Gastrocnemius medialis (tissue), 4 donors: ENCODE results near the gene TMEM238. TPM values are rescaled to one million over a fixed set of nuclear protein-coding genes. Genes with fewer than 3 reads are reported as not detected.
A peak's percentile ranks its signal among the peaks of the same experiment; 100 is the strongest.
"Not testable (repeated sequence)": the region's sequence is repeated elsewhere in the genome, so short reads cannot be mapped to it uniquely, and the experiment has no call there.

Experiments used
- ATAC-seq, 2 donors: fragments of 150-250 bp; one replicate each; pipeline ENCODE4 v1.9.1; 2016
- DNase-seq, 2 donors: peaks; one replicate each; pipeline ENCODE4 v3.0.0-alpha.2; 2019
- H3K27ac ChIP-seq, 4 donors: fragments of 200-600 bp; sonication (generic); 1 replicate in 1 of 4; 2 replicates in 3 of 4; pipeline ENCODE4 v1.5.1; 2016 to 2018; ENCODE audit warnings: mild to moderate bottlenecking in 2 of 4, moderate library complexity in 1 of 4
- H3K27me3 ChIP-seq, 3 donors: fragments of 200-600 bp; sonication (generic) in 2 of 3; 1 replicate in 1 of 3; 2 replicates in 2 of 3; pipeline versions ENCODE4 v1.5.1 to v1.6.0; 2016 to 2019; ENCODE audit warnings: mild to moderate bottlenecking in 1 of 3, moderate library complexity in 1 of 3
- H3K36me3 ChIP-seq, 2 donors: fragments of 200-600 bp; sonication (generic) in 1 of 2; one replicate each; pipeline ENCODE4 v1.5.1; 2017 to 2018
- H3K4me1 ChIP-seq, 2 donors: fragments of 200-600 bp; sonication (generic) in 1 of 2; one replicate each; pipeline ENCODE4 v1.5.1; 2016 to 2017; ENCODE audit warnings: mild to moderate bottlenecking in 2 of 2
- H3K4me3 ChIP-seq, 4 donors: fragments of 200-600 bp; sonication (generic) in 3 of 4; 1 replicate in 1 of 4; 2 replicates in 3 of 4; pipeline ENCODE4 v1.5.1; 2016 to 2019; ENCODE audit warnings: mild to moderate bottlenecking in 2 of 4
- H3K9me3 ChIP-seq, 3 donors: fragments of 200-600 bp; sonication (generic) in 2 of 3; 1 replicate in 1 of 3; 2 replicates in 2 of 3; pipeline ENCODE4 v1.5.1; 2016 to 2019
- CTCF ChIP-seq, 5 experiments: fragments of 450-650 bp in 3 of 5; fragments of 200-600 bp in 2 of 5; sonication (generic) in 2 of 5; IDR thresholded peaks in 4 of 5; conservative IDR thresholded peaks in 1 of 5; 1 replicate in 4 of 5; 2 replicates in 1 of 5; pipeline ENCODE4 v1.5.1; 2016 to 2019; ENCODE audit warnings: antibody characterized with exemption in 5 of 5, mild to moderate bottlenecking in 3 of 5, moderate library complexity in 3 of 5
- POLR2A ChIP-seq, 2 donors: fragments of 450-650 bp; IDR thresholded peaks; one replicate each; pipeline ENCODE4 v1.6.1; 2017; ENCODE audit warnings: antibody characterized with exemption in 2 of 2, mild to moderate bottlenecking in 2 of 2, moderate library complexity in 2 of 2
- in situ Hi-C, 4 donors: fragments of 200-750 bp; cut with MboI; loops; one replicate each; pipeline versions ENCODE4 v1.15.0 to v1.8.0; 2017; ENCODE audit warnings: low sequenced_read_pairs in 4 of 4
- intact Hi-C: fragments of 100-400 bp; cut with DNase I; formaldehyde crosslinking; loops from one replicate; pipeline ENCODE4 v1.15.1; 2023; ENCODE audit warnings: low total_unique reads
- total RNA-seq, 4 donors: library from RNA; depleted of rRNA; stranded (reverse); fragments of >200 nt; gene quantifications; one replicate each; pipeline versions ENCODE4 v1.1.0 to v1.2.3, GENCODE V29; 2016

Gene TMEM238
- total RNA-seq, 4 donors from 2014 or later = 1.3 to 4.7 (median 2.1) TPM

GRCh38 chr19:55419103-55419502, 35.0 kb upstream of the TMEM238 start:
- peaks cover 5 to 15% (median 5%) of the 10 kb centered on the region in 3 donors for H3K27me3 ChIP-seq
- TF ChIP-seq CTCF (IDR thresholded peaks at IDR 0.05 in 4 of 5, conservative IDR thresholded peaks at IDR 0.05 in 1 of 5) = no peak
- TF ChIP-seq POLR2A (IDR thresholded peaks at IDR 0.05) = no peak
- in situ Hi-C loops = loop anchor here in 1 of 4 donors (25.0 kb wide), 2 partner anchors 132 to 282 kb away; partner anchors contain the start of genes BRSK1, HSPBP1 and TNNT1

GRCh38 chr19:55418185-55418584, 34.1 kb upstream of the TMEM238 start:
- no peaks in the 10 kb centered on the region for H3K4me1 ChIP-seq
- in situ Hi-C loops = loop anchor here in 1 of 4 donors (25.0 kb wide), 2 partner anchors 131 to 281 kb away; partner anchors contain the start of genes BRSK1, HSPBP1 and TNNT1
- intact Hi-C loops = no loop called here
- H3K9me3 ChIP-seq = no peaks in the 10 kb centered on the region
- H3K4me3 ChIP-seq = no peak overlapping the region
- H3K27ac ChIP-seq = no peak overlapping the region
- peaks cover 5 to 15% (median 5%) of the 10 kb centered on the region in 3 donors for H3K27me3 ChIP-seq
- no peaks in the 10 kb centered on the region for H3K36me3 ChIP-seq
- DNase-seq = no peak
- TF ChIP-seq CTCF (IDR thresholded peaks at IDR 0.05 in 4 of 5, conservative IDR thresholded peaks at IDR 0.05 in 1 of 5) = peak in 3 of 5 experiments; percentile 40 to 46 (median 46)
- no peak for TF ChIP-seq POLR2A (IDR thresholded peaks at IDR 0.05)
- ATAC-seq = no peak

More at GRCh38 chr19:55419103-55419502, 35.0 kb upstream of the TMEM238 start:
- Histone ChIP-seq H3K27ac (no peak overlapping the region), H3K4me3 (no peak overlapping the region), H3K36me3 (no peaks in the 10 kb centered on the region), H3K4me1 (no peaks in the 10 kb centered on the region), H3K9me3 (no peaks in the 10 kb centered on the region)
- intact Hi-C loops = no loop called here
- DNase-seq (no peak), ATAC-seq (no peak)

GRCh38 chr19:55410168-55410567, 26.1 kb upstream of the TMEM238 start:
- in situ Hi-C loops (loop anchor here in 1 of 4 donors (25.0 kb wide), 2 partner anchors 123 to 273 kb away; partner anchors contain the start of genes BRSK1, HSPBP1 and TNNT1), intact Hi-C loops (no loop called here)
- Histone ChIP-seq H3K27ac (no peak overlapping the region), H3K4me3 (no peak overlapping the region), H3K36me3 (no peaks in the 10 kb centered on the region), H3K27me3 (no peaks in the 10 kb centered on the region), H3K4me1 (peaks cover 0 to 15% of the 10 kb centered on the region in 2 donors), H3K9me3 (no peaks in the 10 kb centered on the region)
- TF ChIP-seq CTCF (IDR thresholded peaks at IDR 0.05 in 4 of 5, conservative IDR thresholded peaks at IDR 0.05 in 1 of 5) = no peak
- TF ChIP-seq POLR2A (IDR thresholded peaks at IDR 0.05) = no peak
- DNase-seq = no peak
- no peak for ATAC-seq

GRCh38 chr19:55409179-55409578, 25.1 kb upstream of the TMEM238 start:
- DNase-seq, H3K27me3 ChIP-seq, H3K9me3 ChIP-seq, H3K4me3 ChIP-seq, ATAC-seq, H3K36me3 ChIP-seq, H3K27ac ChIP-seq: not testable (repeated sequence)
- intact Hi-C loops = loop anchor here (5.0 kb wide), 2 partner anchors 53 to 213 kb away; partner anchors contain the start of genes C19orf85, ISOC2 and ZNF784
- H3K4me1 ChIP-seq = peaks cover 0 to 15% of the 10 kb centered on the region in 2 donors
- in situ Hi-C loops = loop anchor here in 1 of 4 donors (25.0 kb wide), 2 partner anchors 122 to 272 kb away; partner anchors contain the start of genes BRSK1, HSPBP1 and TNNT1

- no peak for ATAC-seq
- Histone ChIP-seq H3K27me3 (no peaks in the 10 kb centered on the region), H3K36me3 (no peaks in the 10 kb centered on the region), H3K27ac (peak overlapping the region; percentile 91 to 97 (median 93)), H3K4me1 (peaks cover 0 to 15% of the 10 kb centered on the region in 2 donors), H3K4me3 (peak overlapping the region; percentile 68 to 85 (median 70)), H3K9me3 (no peaks in the 10 kb centered on the region)
- in situ Hi-C loops (loop anchor here in 1 of 4 donors (25.0 kb wide), 2 partner anchors 121 to 271 kb away; partner anchors contain the start of genes BRSK1, HSPBP1 and TNNT1), intact Hi-C loops (loop anchor here (1.0 to 5.0 kb wide), 3 partner anchors 54 to 214 kb away; partner anchors contain the start of genes C19orf85, ISOC2, KMT5C and ZNF784)
- TF ChIP-seq CTCF (IDR thresholded peaks at IDR 0.05 in 4 of 5, conservative IDR thresholded peaks at IDR 0.05 in 1 of 5) = no peak
- no peak for TF ChIP-seq POLR2A (IDR thresholded peaks at IDR 0.05)
- no peak for DNase-seq
Measured at GRCh38 chr19:55408533-55408872, 24.4 kb upstream of the TMEM238 start.
